HG02798 (cell line): Measurements from ENCODE around the gene PCGF6.
"Not testable (repeated sequence)": the region's sequence is repeated elsewhere in the genome, so short reads cannot be mapped to it uniquely, and the experiment has no call there.

Source experiments
- ATAC-seq: cut with Tn5 transposase; IDR thresholded peaks from one replicate; pipeline ENCODE4 v1.9.1; 2021; ENCODE audit warnings: mild to moderate bottlenecking; ENCODE audit not compliant: unreplicated experiment, poor library complexity

PCGF6 gene

GRCh38 chr10:103262229-103262628 lies 88.7 kb downstream of the PCGF6 start:
- no peak for ATAC-seq

- ATAC-seq, result no peak
Measured at GRCh38 chr10:103259989-103260388, 91.0 kb downstream of the PCGF6 start.

GRCh38 chr10:103258928-103259327 lies 92.0 kb downstream of the PCGF6 start:
- ATAC-seq, result not testable (repeated sequence)

DNA sequence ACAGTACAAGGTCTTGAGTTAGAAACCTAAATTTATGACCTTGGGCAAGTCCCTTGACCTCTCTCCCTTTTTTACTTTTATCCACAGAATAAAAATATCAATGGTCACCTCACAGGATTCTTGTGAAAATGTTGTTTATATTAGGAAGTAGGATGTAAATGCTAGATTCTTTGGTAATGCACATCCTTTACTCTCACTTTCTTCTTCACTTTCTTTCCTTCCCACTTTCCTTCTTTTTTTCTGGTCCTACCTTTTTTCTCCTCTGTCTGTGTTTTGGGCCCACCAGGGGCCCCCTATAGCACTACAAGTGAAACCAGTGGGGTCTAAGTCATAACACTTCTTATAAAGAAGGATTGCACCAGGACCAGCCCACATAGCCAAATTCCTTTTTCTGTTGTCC lies 93.1 kb downstream of the PCGF6 start:
- no peak for ATAC-seq

- no peak for ATAC-seq
Measured at GRCh38 chr10:103256613-103257012, 94.3 kb downstream of the PCGF6 start.

- ATAC-seq, result no peak
Measured at GRCh38 chr10:103254538-103255325, 96.2 kb downstream of the PCGF6 start.

GRCh38 chr10:103254113-103254512 lies 96.8 kb downstream of the PCGF6 start:
- no peak for ATAC-seq
